Type B pancreatic cell (in vitro differentiated cells): Measurements from ENCODE around the gene CELA2B. TPM values are rescaled to one million over a fixed set of nuclear protein-coding genes. Genes with fewer than 3 reads are reported as not detected.
A peak's percentile ranks its signal among the peaks of the same experiment; 100 is the strongest.
"Not testable (repeated sequence)": the region's sequence is repeated elsewhere in the genome, so short reads cannot be mapped to it uniquely, and the experiment has no call there.

Experiments used
- DNase-seq: peaks from one replicate; pipeline ENCODE4 v3.0.0; 2021; ENCODE audit warnings: mixed read lengths; ENCODE audit not compliant: unreplicated experiment; ENCODE audit errors: extremely low spot score
- H3K27ac Mint-ChIP-seq: 2 replicates; pipeline ENCODE4 v1.8.0; 2021; ENCODE audit warnings: mild to moderate bottlenecking, mixed read lengths
- H3K27me3 Mint-ChIP-seq: 2 replicates; pipeline ENCODE4 v1.8.0; 2021; ENCODE audit warnings: mixed read lengths
- H3K36me3 Mint-ChIP-seq: 2 replicates; pipeline ENCODE4 v1.8.0; 2021; ENCODE audit warnings: mixed read lengths
- H3K4me1 Mint-ChIP-seq: one replicate; pipeline ENCODE4 v1.8.0; 2021; ENCODE audit warnings: mixed read lengths; ENCODE audit not compliant: unreplicated experiment
- H3K4me3 Mint-ChIP-seq: 2 replicates; pipeline ENCODE4 v1.8.0; 2021; ENCODE audit warnings: mild to moderate bottlenecking, mixed read lengths
- H3K9me3 Mint-ChIP-seq: 2 replicates; pipeline ENCODE4 v1.8.0; 2021; ENCODE audit warnings: mixed read lengths
- total RNA-seq: library from RNA; stranded (reverse); gene quantifications from 2 replicates; pipeline ENCODE4 v1.2.1, GENCODE V29; 2021; ENCODE audit warnings: low replicate concordance
- TF ChIP-seq, protein P1 (sequence below): fragments of 200-600 bp; sonication (generic); conservative IDR thresholded peaks from 2 replicates; pipeline ENCODE4 v1.5.0; 2021; ENCODE audit warnings: antibody characterized with exemption, mild to moderate bottlenecking

CELA2B gene
- total RNA-seq, 1 donor from 2014 or later = not detected

DNA sequence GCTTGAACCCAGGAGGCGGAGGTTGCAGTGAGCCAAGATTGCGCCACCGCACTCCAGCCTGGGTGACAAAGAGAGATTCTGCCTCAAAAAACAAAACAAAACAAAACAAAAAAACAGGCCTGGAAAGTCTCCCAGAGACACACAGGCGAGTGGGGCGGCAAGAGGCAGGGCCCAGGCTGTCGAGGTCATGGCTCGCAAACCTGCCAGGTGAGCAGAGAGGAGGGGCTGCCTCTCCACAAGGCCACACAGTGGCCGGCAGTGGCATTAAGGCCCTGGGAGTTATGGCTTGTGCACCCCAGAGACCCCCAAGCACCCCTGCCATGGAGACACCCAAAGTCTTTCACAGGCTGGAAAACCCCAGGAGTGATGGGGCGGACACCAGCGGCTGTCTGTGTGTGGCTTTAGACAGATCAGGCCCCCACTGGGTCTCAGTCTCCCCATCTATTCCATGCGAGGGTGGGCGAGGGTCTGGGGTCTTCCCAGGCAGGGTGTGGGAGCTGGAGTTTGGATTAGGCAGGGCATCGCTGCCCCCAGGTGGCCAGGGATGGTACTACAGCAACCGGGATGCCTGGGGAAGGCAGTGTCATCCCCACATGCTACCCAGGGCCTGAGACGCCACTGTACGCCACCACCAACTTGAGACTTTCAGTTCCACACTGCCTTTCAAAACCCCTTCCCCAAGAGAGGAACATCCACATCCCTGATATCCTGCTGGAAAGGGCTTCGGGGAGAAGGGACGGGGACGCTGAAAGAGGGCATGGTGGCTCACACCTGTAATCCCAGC lies 44.9 kb upstream of the CELA2B start:
- Mint-ChIP-seq H3K27ac (no peak overlapping the region), H3K9me3 (no peaks in the 10 kb centered on the region), H3K4me1 (peaks cover 9% of the 10 kb centered on the region)

DNA sequence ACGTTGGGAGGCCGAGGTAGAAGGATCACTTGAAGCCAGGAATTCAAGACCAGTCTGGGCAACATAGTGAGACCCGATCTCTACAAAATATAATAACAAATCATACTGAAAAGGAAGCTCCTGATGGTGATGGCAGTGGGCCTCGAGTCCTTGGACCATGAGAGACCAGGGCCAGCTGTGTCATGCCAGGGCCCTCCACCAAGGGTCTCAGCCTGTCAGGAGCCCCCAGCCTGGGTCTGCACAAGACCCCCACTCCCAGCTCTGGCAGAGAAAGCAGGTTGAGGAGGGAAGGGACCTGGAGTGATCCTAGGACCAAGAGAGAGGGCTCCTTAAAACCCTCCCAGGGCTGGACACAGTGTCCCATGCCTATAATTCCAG lies 44.3 kb upstream of the CELA2B start:
- H3K4me1 Mint-ChIP-seq = peaks cover 5% of the 10 kb centered on the region
- H3K27me3 Mint-ChIP-seq = no peaks in the 10 kb centered on the region
- H3K4me3 Mint-ChIP-seq = no peak overlapping the region
- H3K9me3 Mint-ChIP-seq = no peaks in the 10 kb centered on the region
- DNase-seq = no peak
- TF ChIP-seq, protein P1, sequence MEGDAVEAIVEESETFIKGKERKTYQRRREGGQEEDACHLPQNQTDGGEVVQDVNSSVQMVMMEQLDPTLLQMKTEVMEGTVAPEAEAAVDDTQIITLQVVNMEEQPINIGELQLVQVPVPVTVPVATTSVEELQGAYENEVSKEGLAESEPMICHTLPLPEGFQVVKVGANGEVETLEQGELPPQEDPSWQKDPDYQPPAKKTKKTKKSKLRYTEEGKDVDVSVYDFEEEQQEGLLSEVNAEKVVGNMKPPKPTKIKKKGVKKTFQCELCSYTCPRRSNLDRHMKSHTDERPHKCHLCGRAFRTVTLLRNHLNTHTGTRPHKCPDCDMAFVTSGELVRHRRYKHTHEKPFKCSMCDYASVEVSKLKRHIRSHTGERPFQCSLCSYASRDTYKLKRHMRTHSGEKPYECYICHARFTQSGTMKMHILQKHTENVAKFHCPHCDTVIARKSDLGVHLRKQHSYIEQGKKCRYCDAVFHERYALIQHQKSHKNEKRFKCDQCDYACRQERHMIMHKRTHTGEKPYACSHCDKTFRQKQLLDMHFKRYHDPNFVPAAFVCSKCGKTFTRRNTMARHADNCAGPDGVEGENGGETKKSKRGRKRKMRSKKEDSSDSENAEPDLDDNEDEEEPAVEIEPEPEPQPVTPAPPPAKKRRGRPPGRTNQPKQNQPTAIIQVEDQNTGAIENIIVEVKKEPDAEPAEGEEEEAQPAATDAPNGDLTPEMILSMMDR = no peak
- H3K36me3 Mint-ChIP-seq = no peaks in the 10 kb centered on the region
- no peak overlapping the region for H3K27ac Mint-ChIP-seq

More for the DNA sequence above, 44.9 kb upstream of the CELA2B start:
- peak; percentile 86 for DNase-seq
- H3K4me3 Mint-ChIP-seq = no peak overlapping the region
- no peaks in the 10 kb centered on the region for H3K36me3 Mint-ChIP-seq
- TF ChIP-seq, protein P1 = peak; percentile 93
- H3K27me3 Mint-ChIP-seq = no peaks in the 10 kb centered on the region

DNA sequence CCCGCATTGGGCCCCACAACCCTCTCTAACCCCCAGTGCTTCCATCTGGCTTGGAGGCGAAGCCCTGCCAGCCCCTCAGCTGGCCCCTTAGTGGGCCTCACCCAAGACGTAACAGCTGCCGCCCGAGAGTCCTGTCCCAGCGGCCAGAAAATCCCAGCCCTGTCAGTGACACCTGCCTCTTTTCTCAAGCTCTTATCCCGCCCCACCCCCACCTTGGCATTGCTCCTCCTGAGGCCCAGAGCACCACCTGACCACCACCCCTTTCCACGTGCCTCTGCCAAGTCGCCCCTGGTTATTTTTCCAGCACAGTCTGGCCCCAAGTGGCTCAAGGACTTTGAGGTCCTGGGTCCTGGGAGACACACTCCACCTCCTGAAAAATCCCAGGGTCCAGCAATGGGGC lies 43.6 kb upstream of the CELA2B start:
- TF ChIP-seq, protein P1 = no peak
- H3K27me3 Mint-ChIP-seq = no peaks in the 10 kb centered on the region
- H3K36me3 Mint-ChIP-seq = no peaks in the 10 kb centered on the region
- DNase-seq = no peak
- no peak overlapping the region for H3K4me3 Mint-ChIP-seq
- no peak overlapping the region for H3K27ac Mint-ChIP-seq
- peaks cover 3% of the 10 kb centered on the region for H3K4me1 Mint-ChIP-seq
- H3K9me3 Mint-ChIP-seq = no peaks in the 10 kb centered on the region

DNA sequence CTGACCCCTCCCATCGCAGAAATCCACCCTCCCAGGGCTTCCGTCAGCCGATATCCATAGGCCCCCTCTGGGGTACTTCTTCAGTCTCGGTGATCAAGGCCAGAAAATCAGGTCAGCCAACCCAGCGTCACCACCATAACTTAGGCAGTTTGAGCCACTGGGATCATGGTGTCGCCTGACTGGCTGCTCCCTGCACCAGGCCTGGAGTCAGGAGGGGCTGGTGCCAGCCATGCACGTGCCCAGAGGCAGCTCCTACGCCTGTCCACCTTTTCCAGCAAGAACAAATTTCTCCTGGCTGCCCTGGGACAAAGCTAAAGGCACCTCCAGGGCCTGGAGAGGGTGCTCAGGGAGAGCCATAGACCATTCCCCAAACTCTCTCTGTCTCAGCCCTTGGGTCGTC lies 42.4 kb upstream of the CELA2B start:
- DNase-seq = no peak
- Mint-ChIP-seq H3K4me3 (no peak overlapping the region), H3K27ac (no peak overlapping the region), H3K4me1 (peaks cover 3% of the 10 kb centered on the region), H3K36me3 (no peaks in the 10 kb centered on the region), H3K27me3 (no peaks in the 10 kb centered on the region), H3K9me3 (no peaks in the 10 kb centered on the region)
- TF ChIP-seq, protein P1 = no peak

DNA sequence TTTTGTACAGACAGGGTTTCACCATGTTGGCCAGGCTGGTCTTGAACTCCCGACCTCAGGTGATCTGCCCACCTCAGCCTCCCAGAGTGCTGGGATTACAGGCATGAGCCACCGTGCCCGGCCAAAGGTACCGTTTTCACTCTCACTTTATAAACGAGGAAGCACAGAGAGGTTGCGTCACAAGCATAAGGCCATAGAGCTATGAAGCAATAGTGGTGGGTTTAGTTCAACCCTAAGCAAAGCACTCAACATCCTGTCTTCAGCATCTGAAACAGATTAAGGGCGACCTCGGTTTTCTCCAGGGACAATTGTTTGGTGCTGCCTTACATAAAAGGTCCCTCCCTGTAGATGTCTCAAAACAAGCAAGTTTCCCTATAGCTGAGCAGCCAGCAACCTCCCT lies 41.2 kb upstream of the CELA2B start:
- not testable (repeated sequence) for H3K36me3 Mint-ChIP-seq, H3K27me3 Mint-ChIP-seq, H3K4me3 Mint-ChIP-seq, H3K9me3 Mint-ChIP-seq, H3K4me1 Mint-ChIP-seq, DNase-seq, H3K27ac Mint-ChIP-seq

DNA sequence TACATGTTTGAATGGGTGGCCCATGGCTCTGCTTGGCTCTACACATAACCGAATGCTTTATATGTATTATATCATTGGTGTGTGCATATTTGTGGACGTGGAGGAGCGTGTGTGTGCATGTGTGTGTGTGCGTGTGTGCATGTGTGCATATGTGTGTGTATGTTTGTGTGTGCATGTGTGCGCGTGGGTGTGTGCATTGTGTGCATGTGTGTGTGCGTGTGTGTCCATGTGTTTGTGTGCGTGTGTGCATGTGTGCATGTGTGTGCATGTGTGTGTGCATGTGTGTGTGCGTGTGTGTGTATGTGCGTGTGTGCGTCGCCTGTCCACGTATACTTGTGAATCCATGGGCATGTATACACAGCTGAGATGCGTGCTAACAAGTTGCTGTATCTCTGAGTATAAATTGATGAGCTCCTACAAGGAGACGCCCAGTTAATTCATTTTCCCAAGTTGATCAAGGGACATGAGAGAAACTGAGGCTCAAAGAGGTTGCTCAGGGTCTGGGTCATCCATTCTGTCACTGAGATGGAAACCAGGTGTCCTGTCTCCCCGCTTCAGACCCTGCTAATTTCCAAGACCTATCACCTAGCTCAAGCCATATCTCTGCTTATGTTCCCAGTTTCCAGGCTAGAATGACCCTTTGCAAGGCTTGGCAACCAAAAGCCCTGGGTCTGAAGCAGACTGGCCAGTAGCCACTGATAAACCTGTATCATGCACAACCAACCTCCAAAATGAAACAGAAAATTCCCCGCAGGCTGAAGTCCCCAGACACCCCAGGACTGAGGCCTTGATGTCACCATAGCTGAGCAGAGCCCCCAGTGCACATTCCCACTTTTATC lies 40.4 kb upstream of the CELA2B start:
- TF ChIP-seq, protein P1 = no peak
- no peak overlapping the region for H3K27ac Mint-ChIP-seq
- no peak overlapping the region for H3K4me3 Mint-ChIP-seq
- H3K36me3 Mint-ChIP-seq = no peaks in the 10 kb centered on the region
- H3K4me1 Mint-ChIP-seq = peaks cover 3% of the 10 kb centered on the region
- H3K27me3 Mint-ChIP-seq = no peaks in the 10 kb centered on the region
- DNase-seq = no peak
- H3K9me3 Mint-ChIP-seq = no peaks in the 10 kb centered on the region
